Fibroblast of lung (primary cell): ENCODE measurements around the gene RPRD2. TPM values are rescaled to one million over a fixed set of nuclear protein-coding genes. Genes with fewer than 3 reads are reported as not detected.

Experiments used
- DNase-seq, 2 donors: peaks; one replicate each; pipeline versions ENCODE4 v3.0.0 to v3.0.0-alpha.2; 2010; ENCODE audit warnings: low read depth in 2 of 2
- H2AFZ ChIP-seq: 2 replicates; pipeline ENCODE4 v1.5.1; 2012; ENCODE audit warnings: low read length, control low read depth, inconsistent platforms
- H3K27ac ChIP-seq: 2 replicates; pipeline ENCODE4 v1.5.1; 2011; ENCODE audit warnings: low read length, control low read depth; ENCODE audit not compliant: insufficient read depth
- H3K27me3 ChIP-seq: 2 replicates; pipeline ENCODE4 v1.5.1; 2011; ENCODE audit warnings: mild to moderate bottlenecking, low read length; ENCODE audit not compliant: control insufficient read depth, insufficient read depth
- H3K36me3 ChIP-seq: 2 replicates; pipeline ENCODE4 v1.5.1; 2011; ENCODE audit warnings: low read length; ENCODE audit not compliant: control insufficient read depth, insufficient read depth
- H3K4me1 ChIP-seq: 2 replicates; pipeline ENCODE4 v1.5.1; 2011; ENCODE audit warnings: low read length; ENCODE audit not compliant: control insufficient read depth, insufficient read depth; ENCODE audit errors: extremely low read depth
- H3K4me2 ChIP-seq: 2 replicates; pipeline ENCODE4 v1.5.1; 2011; ENCODE audit warnings: low read length, control low read depth; ENCODE audit not compliant: insufficient read depth; ENCODE audit errors: extremely low read depth
- H3K4me3 ChIP-seq, 4 experiments: fragments of 200-600 bp in 1 of 4; sonication (generic) in 1 of 4; replicated peaks in 1 of 4; 2 replicates each; pipeline ENCODE4 v1.5.1; 2011 to 2016; ENCODE audit warnings: low read length in 4 of 4, low read depth in 3 of 4, mild to moderate bottlenecking in 3 of 4, control low read depth in 2 of 4, inconsistent platforms in 1 of 4, mixed read lengths in 1 of 4; ENCODE audit not compliant: insufficient read depth in 1 of 4; ENCODE audit errors: control extremely low read depth in 1 of 4
- H3K79me2 ChIP-seq: 2 replicates; pipeline ENCODE4 v1.5.1; 2012; ENCODE audit warnings: mild to moderate bottlenecking, low read length, inconsistent platforms; ENCODE audit not compliant: control insufficient read depth, insufficient read depth
- H3K9ac ChIP-seq: 2 replicates; pipeline ENCODE4 v1.5.1; 2011; ENCODE audit warnings: mild to moderate bottlenecking, low read length, control low read depth; ENCODE audit not compliant: insufficient read depth
- H3K9me3 ChIP-seq: 2 replicates; pipeline ENCODE4 v1.5.1; 2012; ENCODE audit warnings: low read depth, low read length; ENCODE audit not compliant: control insufficient read depth, insufficient read depth
- H4K20me1 ChIP-seq: 2 replicates; pipeline ENCODE4 v1.5.1; 2011; ENCODE audit warnings: low read length; ENCODE audit not compliant: control insufficient read depth, insufficient read depth; ENCODE audit errors: extremely low read depth
- CTCF ChIP-seq, 2 donors: IDR thresholded peaks in 1 of 2; conservative IDR thresholded peaks in 1 of 2; 1 replicate in 1 of 2; 2 replicates in 1 of 2; pipeline ENCODE4 v1.5.1; 2011 to 2012; ENCODE audit warnings: low read length in 2 of 2, control low read depth in 1 of 2, inconsistent platforms in 1 of 2, low read depth in 1 of 2, mild to moderate bottlenecking in 1 of 2
- EZH2 ChIP-seq: IDR thresholded peaks from 2 replicates; pipeline ENCODE4 v1.5.1; 2012; ENCODE audit warnings: low read length, control low read depth, mild to moderate bottlenecking; ENCODE audit errors: missing control alignments
- polyA plus RNA-seq, 2 donors: library from polyadenylated mRNA; depleted of rRNA in 1 of 2; stranded (reverse) in 1 of 2; unstranded in 1 of 2; fragments of >200 nt; gene quantifications; 2 replicates each; pipeline ENCODE4 v1.2.1, GENCODE V29; 2011 to 2012; ENCODE audit warnings: missing spikeins in 1 of 2
- total RNA-seq: library from RNA; depleted of rRNA; stranded (reverse); fragments of >200 nt; gene quantifications from 2 replicates; pipeline ENCODE4 v1.2.1, GENCODE V29; 2014

The RPRD2 gene
- total and polyA plus RNA-seq, 2 donors (not counting 1 experiment from before 2014, with no cell fraction given), result 12.1 to 13.4 TPM

GRCh38 chr1:150493175-150493574 lies 129.2 kb downstream of the RPRD2 start:
- TF ChIP-seq EZH2 (no peak), CTCF (conservative IDR thresholded peaks at IDR 0.05 in 1 of 2, IDR thresholded peaks at IDR 0.05 in 1 of 2; ENCODE audit: low read depth in 1 of 2, low read length in 2 of 2) (no peak)
- no peak for DNase-seq
- Histone ChIP-seq H3K4me2 (no peak overlapping the region), H4K20me1 (no peaks in the 10 kb centered on the region), H3K9me3 (no peaks in the 10 kb centered on the region), H3K4me3 (no peak overlapping the region), H3K36me3 (peaks cover 6% of the 10 kb centered on the region), H3K9ac (no peak overlapping the region), H3K79me2 (no peaks in the 10 kb centered on the region), H3K27me3 (no peaks in the 10 kb centered on the region), H2AFZ (no peak overlapping the region), H3K4me1 (no peaks in the 10 kb centered on the region), H3K27ac (no peak overlapping the region)

GRCh38 chr1:150498342-150498741 lies 134.4 kb downstream of the RPRD2 start:
- no peaks in the 10 kb centered on the region for H3K9me3 ChIP-seq
- no peaks in the 10 kb centered on the region for H4K20me1 ChIP-seq
- H3K4me3 ChIP-seq, result no peak overlapping the region
- no peak overlapping the region for H3K9ac ChIP-seq
- no peak for DNase-seq
- H3K4me1 ChIP-seq, result no peaks in the 10 kb centered on the region
- H2AFZ ChIP-seq, result no peak overlapping the region
- no peak overlapping the region for H3K27ac ChIP-seq
- no peaks in the 10 kb centered on the region for H3K79me2 ChIP-seq
- no peaks in the 10 kb centered on the region for H3K27me3 ChIP-seq
- H3K36me3 ChIP-seq, result peaks cover 1% of the 10 kb centered on the region
- H3K4me2 ChIP-seq, result no peak overlapping the region
- no peak for TF ChIP-seq EZH2
- TF ChIP-seq CTCF (conservative IDR thresholded peaks at IDR 0.05 in 1 of 2, IDR thresholded peaks at IDR 0.05 in 1 of 2; ENCODE audit: low read depth in 1 of 2, low read length in 2 of 2), result no peak

- no peak overlapping the region for H3K4me2 ChIP-seq
- peaks cover 8% of the 10 kb centered on the region for H3K4me1 ChIP-seq
- peaks cover 19% of the 10 kb centered on the region for H3K79me2 ChIP-seq
- no peak for DNase-seq
- no peak for TF ChIP-seq EZH2
- H3K36me3 ChIP-seq, result peaks cover 18% of the 10 kb centered on the region
- H3K4me3 ChIP-seq, result no peak overlapping the region
- no peak overlapping the region for H2AFZ ChIP-seq
- H3K9ac ChIP-seq, result no peak overlapping the region
- H4K20me1 ChIP-seq, result no peaks in the 10 kb centered on the region
- H3K9me3 ChIP-seq, result no peaks in the 10 kb centered on the region
- no peaks in the 10 kb centered on the region for H3K27me3 ChIP-seq
- H3K27ac ChIP-seq, result no peak overlapping the region
Measured at GRCh38 chr1:150505431-150505830, 141.5 kb downstream of the RPRD2 start.
